CD14-positive monocyte (primary cell): ENCODE data around the gene RALGAPA2. TPM values are rescaled to one million over a fixed set of nuclear protein-coding genes. Genes with fewer than 3 reads are reported as not detected.

Experiments
- DNase-seq, 3 donors: peaks; one replicate each; pipeline ENCODE4 v3.0.0-alpha.2; 2011 to 2022
- H2AFZ ChIP-seq: 2 replicates; pipeline ENCODE4 v1.6.0; 2012; ENCODE audit warnings: mild to moderate bottlenecking, low read depth, low read length, inconsistent platforms; ENCODE audit not compliant: insufficient read depth, poor library complexity, severe bottlenecking
- H3K27ac ChIP-seq, 2 donors: 1 replicate in 1 of 2; 2 replicates in 1 of 2; pipeline ENCODE4 v1.5.1; 2012 to 2013; ENCODE audit warnings: low read length in 2 of 2, control low read depth in 1 of 2, inconsistent platforms in 1 of 2, low read depth in 1 of 2, mild to moderate bottlenecking in 1 of 2
- H3K27me3 ChIP-seq, 2 donors: one replicate each; pipeline versions ENCODE4 v1.6.0 to v1.6.1; 2011 to 2013; ENCODE audit warnings: low read length in 2 of 2; ENCODE audit not compliant: control insufficient read depth in 2 of 2, insufficient read depth in 2 of 2
- H3K36me3 ChIP-seq, 2 donors: replicated peaks in 1 of 2; 1 replicate in 1 of 2; 2 replicates in 1 of 2; pipeline versions ENCODE4 v1.5.1 to v1.6.1; 2012 to 2013; ENCODE audit warnings: low read length in 2 of 2, control low read depth in 1 of 2, inconsistent platforms in 1 of 2, mild to moderate bottlenecking in 1 of 2; ENCODE audit not compliant: insufficient read depth in 2 of 2, control insufficient read depth in 1 of 2
- H3K4me1 ChIP-seq, 2 donors: 1 replicate in 1 of 2; 2 replicates in 1 of 2; pipeline versions ENCODE4 v1.5.1 to v1.6.1; 2012 to 2013; ENCODE audit warnings: low read length in 2 of 2, control low read depth in 1 of 2, inconsistent platforms in 1 of 2, mild to moderate bottlenecking in 1 of 2, moderate library complexity in 1 of 2; ENCODE audit not compliant: insufficient read depth in 2 of 2, control insufficient read depth in 1 of 2
- H3K4me2 ChIP-seq: replicated peaks from 2 replicates; pipeline ENCODE3; 2012; ENCODE audit warnings: low read length, moderate library complexity, mild to moderate bottlenecking; ENCODE audit not compliant: poor library complexity, severe bottlenecking; ENCODE audit errors: extremely low read depth
- H3K4me3 ChIP-seq, 3 experiments: fragments of 200-600 bp in 1 of 3; sonication (generic) in 1 of 3; replicated peaks in 1 of 3; 1 replicate in 2 of 3; 2 replicates in 1 of 3; pipeline ENCODE4 v1.5.1; 2011 to 2013; ENCODE audit warnings: low read length in 3 of 3, mild to moderate bottlenecking in 3 of 3, control low read depth in 2 of 3, low read depth in 2 of 3, inconsistent platforms in 1 of 3, moderate library complexity in 1 of 3
- H3K79me2 ChIP-seq: 2 replicates; pipeline ENCODE4 v1.6.0; 2012; ENCODE audit warnings: mild to moderate bottlenecking, control low read depth, inconsistent platforms, low read length, moderate library complexity; ENCODE audit not compliant: insufficient read depth
- H3K9ac ChIP-seq: 2 replicates; pipeline ENCODE4 v1.6.0; 2017; ENCODE audit warnings: low read length, mild to moderate bottlenecking; ENCODE audit not compliant: insufficient read depth, poor library complexity, severe bottlenecking
- H3K9me3 ChIP-seq, 2 donors: replicated peaks in 1 of 2; 1 replicate in 1 of 2; 2 replicates in 1 of 2; pipeline versions ENCODE4 v1.5.1 to v1.6.1; 2012 to 2013; ENCODE audit warnings: low read length in 2 of 2, control low read depth in 1 of 2; ENCODE audit not compliant: control insufficient read depth in 1 of 2, insufficient read depth in 1 of 2
- H4K20me1 ChIP-seq: 2 replicates; pipeline ENCODE4 v1.6.0; 2012; ENCODE audit warnings: mild to moderate bottlenecking, low read length, control low read depth, moderate library complexity; ENCODE audit not compliant: insufficient read depth
- H3K27ac Mint-ChIP-seq, 7 donors: one replicate each; pipeline ENCODE4 v1.8.0; 2020; ENCODE audit warnings: mild to moderate bottlenecking in 7 of 7, mixed read lengths in 7 of 7, moderate library complexity in 6 of 7, inconsistent platforms in 2 of 7
- H3K27me3 Mint-ChIP-seq, 3 donors: one replicate each; pipeline ENCODE4 v1.8.0; 2021 to 2022; ENCODE audit warnings: low read depth in 3 of 3, mild to moderate bottlenecking in 3 of 3, mixed read lengths in 3 of 3, moderate library complexity in 3 of 3, inconsistent platforms in 1 of 3
- H3K36me3 Mint-ChIP-seq, 2 donors: one replicate each; pipeline ENCODE4 v1.8.0; 2020; ENCODE audit warnings: mixed read lengths in 2 of 2, inconsistent platforms in 1 of 2, mild to moderate bottlenecking in 1 of 2
- H3K4me1 Mint-ChIP-seq: one replicate; pipeline ENCODE4 v1.8.0; 2020; ENCODE audit warnings: mild to moderate bottlenecking, mixed read lengths
- H3K4me3 Mint-ChIP-seq, 2 donors: one replicate each; pipeline ENCODE4 v1.8.0; 2020; ENCODE audit warnings: mild to moderate bottlenecking in 2 of 2, mixed read lengths in 2 of 2, moderate library complexity in 1 of 2
- H3K9me3 Mint-ChIP-seq, 7 donors: one replicate each; pipeline ENCODE4 v1.8.0; 2020 to 2022; ENCODE audit warnings: mixed read lengths in 7 of 7, mild to moderate bottlenecking in 6 of 7, moderate library complexity in 6 of 7, inconsistent platforms in 2 of 7
- CTCF ChIP-seq: fragments of 200-600 bp; IDR thresholded peaks from one replicate; pipeline ENCODE4 v1.8.0; 2022; ENCODE audit warnings: antibody characterized with exemption, mild to moderate bottlenecking
- WGBS: methylation state at CpG from one replicate; pipeline ENCODE4 v1.1.5; 2013; ENCODE audit warnings: missing lambda C conversion rate; ENCODE audit not compliant: insufficient coverage; 5-methylcytosine and 5-hydroxymethylcytosine counted together
- intact Hi-C, 2 donors: fragments of 100-400 bp; cut with micrococcal nuclease; formaldehyde crosslinking; loops; one replicate each; pipeline versions ENCODE4 v1.15.0 to v1.15.1; 2023
- polyA plus RNA-seq, 3 donors: library from polyadenylated mRNA; depleted of rRNA in 1 of 3; unstranded in 2 of 3; stranded (reverse) in 1 of 3; fragments of 300-500 nt in 2 of 3; fragments of >200 nt in 1 of 3; fragmentation: Illumina TruSeq in 2 of 3; gene quantifications; 1 replicate in 2 of 3; 2 replicates in 1 of 3; pipeline ENCODE4 v1.2.3, GENCODE V29; 2012 to 2021

The RALGAPA2 gene
- polyA plus RNA-seq, 3 donors: 6.2 to 13.0 (median 8.9) TPM

GRCh38 chr20:20697325-20697845 lies 15.1 kb downstream of the RALGAPA2 start:
- no peak overlapping the region for H3K9ac ChIP-seq
- H3K79me2 ChIP-seq: peaks cover 99% of the 10 kb centered on the region
- Mint-ChIP-seq H3K4me1 (peaks cover 21% of the 10 kb centered on the region), H3K36me3 (peaks cover 8 to 9% of the 10 kb centered on the region in 2 donors), H3K27ac (peak overlapping the region in 1 of 7 donors; percentile 38), H3K27me3 (no peaks in the 10 kb centered on the region), H3K4me3 (no peak overlapping the region), H3K9me3 (peaks cover 0 to 2% (median 0%) of the 10 kb centered on the region in 7 donors)
- no peak overlapping the region for H3K27ac ChIP-seq
- WGBS: 100% methylated on average over 1 of the region's 4 CpGs
- intact Hi-C loops: no loop called here
- peaks cover 0 to 8% of the 10 kb centered on the region in 2 donors for H3K36me3 ChIP-seq
- TF ChIP-seq CTCF: no peak
- no peak for DNase-seq
- peaks cover 84% of the 10 kb centered on the region for H4K20me1 ChIP-seq
- H3K9me3 ChIP-seq: no peaks in the 10 kb centered on the region
- H3K4me3 ChIP-seq: no peak overlapping the region
- H2AFZ ChIP-seq: no peak overlapping the region
- H3K4me2 ChIP-seq: no peak overlapping the region
- no peaks in the 10 kb centered on the region for H3K27me3 ChIP-seq
- H3K4me1 ChIP-seq: peaks cover 0 to 3% of the 10 kb centered on the region in 2 donors

GRCh38 chr20:20695250-20695816 lies 17.1 kb downstream of the RALGAPA2 start:
- Mint-ChIP-seq H3K27me3 (no peaks in the 10 kb centered on the region), H3K4me1 (peaks cover 20% of the 10 kb centered on the region), H3K36me3 (peaks cover 5 to 9% of the 10 kb centered on the region in 2 donors), H3K27ac (no peak overlapping the region), H3K4me3 (no peak overlapping the region), H3K9me3 (peaks cover 0 to 2% (median 0%) of the 10 kb centered on the region in 7 donors)
- H4K20me1 ChIP-seq: peaks cover 92% of the 10 kb centered on the region
- no peaks in the 10 kb centered on the region for H3K9me3 ChIP-seq
- no peak for TF ChIP-seq CTCF
- no peak overlapping the region for H2AFZ ChIP-seq
- DNase-seq: no peak
- H3K27me3 ChIP-seq: no peaks in the 10 kb centered on the region
- no peak overlapping the region for H3K4me3 ChIP-seq
- no CpG with 5 or more reads among the region's 1 CpG for WGBS
- peaks cover 0 to 8% of the 10 kb centered on the region in 2 donors for H3K36me3 ChIP-seq
- no peak overlapping the region for H3K27ac ChIP-seq
- intact Hi-C loops: no loop called here
- no peak overlapping the region for H3K4me2 ChIP-seq
- no peak overlapping the region for H3K9ac ChIP-seq
- peaks cover 99% of the 10 kb centered on the region for H3K79me2 ChIP-seq
- H3K4me1 ChIP-seq: peaks cover 12 to 19% of the 10 kb centered on the region in 2 donors
